Cardiac fibroblast (primary cell): ENCODE data around the gene PRKCB.

Source experiments
- DNase-seq, 2 donors: peaks; one replicate each; pipeline versions ENCODE4 v3.0.0 to v3.0.0-alpha.2; 2010; ENCODE audit warnings: low read depth in 2 of 2
- H3K4me3 ChIP-seq, 2 donors: replicated peaks in 1 of 2; 1 replicate in 1 of 2; 2 replicates in 1 of 2; pipeline ENCODE4 v1.5.1; 2011; ENCODE audit warnings: low read depth in 2 of 2, low read length in 2 of 2, mild to moderate bottlenecking in 2 of 2, moderate library complexity in 1 of 2
- TF ChIP-seq, protein P1 (sequence below): IDR thresholded peaks from one replicate; pipeline ENCODE4 v1.5.1; 2011; ENCODE audit warnings: low read depth, mild to moderate bottlenecking, low read length, inconsistent platforms

The PRKCB gene

GRCh38 chr16:24204150-24204665 is 368.4 kb downstream of the PRKCB start:
- DNase-seq, result no peak
- H3K4me3 ChIP-seq, result no peak overlapping the region
- TF ChIP-seq, protein P1, sequence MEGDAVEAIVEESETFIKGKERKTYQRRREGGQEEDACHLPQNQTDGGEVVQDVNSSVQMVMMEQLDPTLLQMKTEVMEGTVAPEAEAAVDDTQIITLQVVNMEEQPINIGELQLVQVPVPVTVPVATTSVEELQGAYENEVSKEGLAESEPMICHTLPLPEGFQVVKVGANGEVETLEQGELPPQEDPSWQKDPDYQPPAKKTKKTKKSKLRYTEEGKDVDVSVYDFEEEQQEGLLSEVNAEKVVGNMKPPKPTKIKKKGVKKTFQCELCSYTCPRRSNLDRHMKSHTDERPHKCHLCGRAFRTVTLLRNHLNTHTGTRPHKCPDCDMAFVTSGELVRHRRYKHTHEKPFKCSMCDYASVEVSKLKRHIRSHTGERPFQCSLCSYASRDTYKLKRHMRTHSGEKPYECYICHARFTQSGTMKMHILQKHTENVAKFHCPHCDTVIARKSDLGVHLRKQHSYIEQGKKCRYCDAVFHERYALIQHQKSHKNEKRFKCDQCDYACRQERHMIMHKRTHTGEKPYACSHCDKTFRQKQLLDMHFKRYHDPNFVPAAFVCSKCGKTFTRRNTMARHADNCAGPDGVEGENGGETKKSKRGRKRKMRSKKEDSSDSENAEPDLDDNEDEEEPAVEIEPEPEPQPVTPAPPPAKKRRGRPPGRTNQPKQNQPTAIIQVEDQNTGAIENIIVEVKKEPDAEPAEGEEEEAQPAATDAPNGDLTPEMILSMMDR, result no peak

DNA sequence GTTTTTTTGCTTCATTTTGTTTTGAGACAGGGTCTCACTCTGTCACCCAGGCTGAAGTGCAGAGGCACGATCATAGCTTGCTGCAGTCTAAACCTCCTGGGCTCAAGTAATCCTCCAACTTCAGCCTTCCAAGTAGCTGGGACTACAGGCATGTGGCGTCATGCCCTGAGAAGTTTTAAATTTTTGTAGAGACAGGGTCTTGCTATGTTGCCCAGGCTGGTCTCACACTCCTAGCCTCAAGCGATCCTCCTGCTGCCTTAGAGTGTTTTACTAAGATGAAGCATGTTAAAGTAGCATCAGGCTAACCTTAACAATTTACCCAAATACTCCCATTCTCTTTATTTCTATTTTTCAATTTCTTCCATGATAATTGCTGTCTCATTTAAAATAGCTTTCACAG is 371.1 kb downstream of the PRKCB start:
- DNase-seq, result no peak
- TF ChIP-seq, protein P1, result no peak
- H3K4me3 ChIP-seq, result no peak overlapping the region

DNA sequence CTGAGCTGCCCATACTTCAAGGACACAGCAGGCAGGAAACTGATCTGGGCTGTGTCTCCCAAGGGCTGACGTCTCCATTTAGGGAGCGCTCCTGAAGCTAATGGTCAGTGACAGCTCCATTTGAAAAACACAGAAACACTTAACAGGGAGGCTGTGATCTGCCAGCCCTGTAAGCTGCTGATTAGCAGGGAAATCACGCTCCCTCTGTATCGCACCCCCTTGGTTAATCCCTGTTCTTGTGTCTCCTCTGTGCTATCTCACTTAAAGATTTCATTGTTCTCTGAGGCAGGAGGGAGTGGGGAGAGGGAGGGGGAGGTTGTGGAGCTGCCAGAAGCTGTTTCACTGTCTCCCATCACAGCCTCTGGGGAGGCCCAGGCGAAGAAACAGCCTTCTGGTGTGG is 372.9 kb downstream of the PRKCB start:
- H3K4me3 ChIP-seq, result no peak overlapping the region
- no peak for DNase-seq
- TF ChIP-seq, protein P1, result no peak

GRCh38 chr16:24214992-24215391 is 379.2 kb downstream of the PRKCB start:
- TF ChIP-seq, protein P1, result no peak
- no peak for DNase-seq
- no peak overlapping the region for H3K4me3 ChIP-seq

GRCh38 chr16:24216961-24217360 is 381.2 kb downstream of the PRKCB start:
- TF ChIP-seq, protein P1, result no peak
- H3K4me3 ChIP-seq, result no peak overlapping the region
- DNase-seq, result no peak

DNA sequence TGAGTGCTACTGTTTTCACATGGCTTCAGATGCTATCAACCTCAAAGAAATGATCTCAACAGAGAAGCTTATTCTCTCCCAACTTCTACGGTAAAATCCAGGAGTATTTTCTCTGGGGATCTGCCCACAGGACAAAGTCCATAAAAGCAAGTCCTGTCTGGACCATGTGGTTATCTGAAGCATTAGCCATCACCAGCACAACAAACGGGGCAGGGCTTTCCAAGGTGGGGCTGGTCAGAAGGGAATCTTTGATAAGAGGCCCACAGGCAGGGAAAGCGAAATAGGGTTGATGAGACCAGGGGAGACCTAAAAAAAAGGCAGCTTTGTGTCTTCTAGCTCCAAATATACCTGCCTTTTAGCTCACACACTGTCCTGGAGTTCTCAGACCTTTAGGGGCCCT is 381.7 kb downstream of the PRKCB start:
- H3K4me3 ChIP-seq, result no peak overlapping the region
- TF ChIP-seq, protein P1, result no peak
- DNase-seq, result no peak

DNA sequence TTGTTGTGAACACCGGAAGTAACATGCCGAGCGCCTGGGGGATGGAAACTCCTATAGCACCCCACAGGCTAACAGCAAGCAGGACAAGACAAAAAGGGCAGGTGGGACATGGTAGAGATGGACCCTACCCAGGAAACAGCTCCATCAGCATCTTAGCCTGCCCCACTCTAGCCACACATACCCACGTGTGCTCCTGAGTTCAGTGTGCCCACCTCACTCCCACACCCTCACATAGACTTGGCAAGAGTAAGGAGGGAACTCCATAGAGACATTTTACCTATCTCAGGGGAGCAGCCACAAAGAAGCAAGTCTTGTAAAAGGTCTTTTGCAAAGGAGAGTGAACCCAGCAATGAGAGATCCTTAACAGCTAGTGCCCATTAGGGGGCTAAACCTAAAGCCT is 382.5 kb downstream of the PRKCB start:
- H3K4me3 ChIP-seq, result no peak overlapping the region
- TF ChIP-seq, protein P1, result no peak
- DNase-seq, result no peak
